H1 (cell line): ENCODE measurements around the gene SPINDOC. TPM values are rescaled to one million over a fixed set of nuclear protein-coding genes. Genes with fewer than 3 reads are reported as not detected.
A peak's percentile ranks its signal among the peaks of the same experiment; 100 is the strongest.

Experiments used
- CTCF ChIA-PET: fragments of 300-600 bp; sonication (Branson Sonifier 250); formaldehyde crosslinking; loops from one replicate; lab custom pipeline; 2021; ENCODE audit not compliant: partially characterized antibody; lab: Charles Lee
- POLR2A ChIA-PET: fragments of 300-600 bp; sonication (Branson Sonifier 250); formaldehyde crosslinking; loops from one replicate; lab custom pipeline; 2021; ENCODE audit warnings: inconsistent platforms; ENCODE audit not compliant: partially characterized antibody; lab: Charles Lee
- DNase-seq, 2 experiments: peaks; one replicate each; pipeline versions ENCODE4 v3.0.0 to v3.0.0-alpha.2; 2010 to 2022; ENCODE audit warnings: low spot score in 2 of 2, low read depth in 1 of 2, mixed read lengths in 1 of 2
- FAIRE-seq: peaks from 2 replicates; lab custom pipeline; 2011; peaks lifted over from hg19 to GRCh38; lab: Jason Lieb, UNC
- H2AFZ ChIP-seq: 2 replicates; pipeline ENCODE4 v1.8.1; 2012; ENCODE audit warnings: low read length, inconsistent platforms
- H2AK5ac ChIP-seq: 2 replicates; pipeline ENCODE4 v1.6.1; 2013; ENCODE audit warnings: low read depth, low read length
- H2BK120ac ChIP-seq: replicated peaks from 2 replicates; pipeline ENCODE3; 2013; ENCODE audit warnings: low read depth, low read length, inconsistent platforms
- H2BK12ac ChIP-seq: 2 replicates; pipeline ENCODE4 v1.6.1; 2013; ENCODE audit warnings: low read depth, low read length
- H2BK15ac ChIP-seq: 2 replicates; pipeline ENCODE4 v1.6.1; 2013; ENCODE audit warnings: low read length
- H2BK20ac ChIP-seq: 2 replicates; pipeline ENCODE4 v1.6.1; 2013; ENCODE audit warnings: low read length
- H2BK5ac ChIP-seq: 2 replicates; pipeline ENCODE4 v1.6.1; 2013; ENCODE audit warnings: low read depth, low read length
- H3K14ac ChIP-seq: 2 replicates; pipeline ENCODE4 v1.6.1; 2013; ENCODE audit warnings: inconsistent platforms; ENCODE audit not compliant: insufficient read length
- H3K18ac ChIP-seq: 2 replicates; pipeline ENCODE4 v1.6.1; 2013; ENCODE audit warnings: low read length; ENCODE audit errors: extremely low read depth
- H3K23ac ChIP-seq: 2 replicates; pipeline ENCODE4 v1.6.1; 2013; ENCODE audit warnings: inconsistent platforms; ENCODE audit not compliant: insufficient read length
- H3K23me2 ChIP-seq: 2 replicates; pipeline ENCODE4 v1.6.1; 2013; ENCODE audit warnings: low read depth, low read length
- H3K27ac ChIP-seq: 2 replicates; pipeline ENCODE4 v1.6.1; 2011; ENCODE audit warnings: low read depth, low read length, inconsistent platforms
- H3K27me3 ChIP-seq, 4 experiments: replicated peaks in 1 of 4; 1 replicate in 1 of 4; 2 replicates in 3 of 4; pipeline versions ENCODE4 v1.6.1 to v1.8.1; 2011 to 2013; ENCODE audit warnings: low read length in 3 of 4, mild to moderate bottlenecking in 3 of 4, inconsistent platforms in 2 of 4, mixed read lengths in 2 of 4, moderate library complexity in 1 of 4; ENCODE audit not compliant: control insufficient read depth in 3 of 4, insufficient read depth in 3 of 4; ENCODE audit errors: extremely low read depth in 1 of 4
- H3K36me3 ChIP-seq, 4 experiments: 2 replicates each; pipeline versions ENCODE4 v1.6.1 to v1.8.1; 2011 to 2013; ENCODE audit warnings: mild to moderate bottlenecking in 4 of 4, low read length in 3 of 4, moderate library complexity in 2 of 4, control low read depth in 1 of 4, inconsistent platforms in 1 of 4; ENCODE audit not compliant: insufficient read depth in 4 of 4, control insufficient read depth in 2 of 4
- H3K4ac ChIP-seq: replicated peaks from 2 replicates; pipeline ENCODE3; 2013; ENCODE audit warnings: low read length, low read depth, mixed read lengths, inconsistent platforms; ENCODE audit not compliant: insufficient read length
- H3K4me1 ChIP-seq, 4 experiments: replicated peaks in 1 of 4; 1 replicate in 1 of 4; 2 replicates in 3 of 4; pipeline versions ENCODE4 v1.6.1 to v1.8.1; 2011 to 2013; ENCODE audit warnings: low read length in 3 of 4, inconsistent platforms in 2 of 4, mixed read lengths in 1 of 4; ENCODE audit not compliant: insufficient read depth in 4 of 4, control insufficient read depth in 3 of 4
- H3K4me2 ChIP-seq, 2 experiments: 2 replicates each; pipeline versions ENCODE4 v1.6.1 to v1.8.1; 2011 to 2013; ENCODE audit warnings: low read depth in 2 of 2, low read length in 2 of 2, control low read depth in 1 of 2, inconsistent platforms in 1 of 2, mild to moderate bottlenecking in 1 of 2; ENCODE audit not compliant: insufficient read depth in 1 of 2
- H3K4me3 ChIP-seq, 4 experiments: fragments of 200-600, 300-600 bp in 1 of 4; sonication (generic), shearing (Covaris generic), sonication (Bioruptor Twin) in 1 of 4; 2 replicates each; pipeline versions ENCODE4 v1.5.1 to v1.8.1; 2011 to 2016; ENCODE audit warnings: low read length in 4 of 4, low read depth in 3 of 4, control low read depth in 2 of 4, inconsistent platforms in 2 of 4, mild to moderate bottlenecking in 2 of 4, mixed read lengths in 1 of 4, moderate library complexity in 1 of 4; ENCODE audit not compliant: insufficient read depth in 2 of 4; ENCODE audit errors: extremely low read depth in 1 of 4
- H3K56ac ChIP-seq: replicated peaks from 2 replicates; pipeline ENCODE3; 2013; ENCODE audit warnings: low read depth, mild to moderate bottlenecking, mixed read lengths, low read length, inconsistent platforms; ENCODE audit not compliant: insufficient read length
- H3K79me1 ChIP-seq: 2 replicates; pipeline ENCODE4 v1.6.1; 2013; ENCODE audit warnings: low read depth, low read length, control low read depth
- H3K79me2 ChIP-seq, 2 experiments: 2 replicates each; pipeline versions ENCODE4 v1.6.1 to v1.8.1; 2012 to 2013; ENCODE audit warnings: low read length in 2 of 2, mild to moderate bottlenecking in 2 of 2, inconsistent platforms in 1 of 2; ENCODE audit not compliant: insufficient read depth in 2 of 2, control insufficient read depth in 1 of 2
- H3K9ac ChIP-seq, 4 experiments: replicated peaks in 1 of 4; 1 replicate in 1 of 4; 2 replicates in 3 of 4; pipeline versions ENCODE4 v1.6.1 to v1.8.1; 2011 to 2013; ENCODE audit warnings: low read depth in 3 of 4, low read length in 3 of 4, control low read depth in 2 of 4, mild to moderate bottlenecking in 2 of 4, moderate library complexity in 2 of 4, inconsistent platforms in 1 of 4; ENCODE audit errors: extremely low read depth in 1 of 4
- H3K9me3 ChIP-seq, 2 experiments: 2 replicates each; pipeline versions ENCODE4 v1.6.1 to v1.8.1; 2012 to 2013; ENCODE audit warnings: mild to moderate bottlenecking in 2 of 2, moderate library complexity in 2 of 2, control low read depth in 1 of 2, inconsistent platforms in 1 of 2, low read depth in 1 of 2, low read length in 1 of 2, mixed read lengths in 1 of 2; ENCODE audit not compliant: insufficient read depth in 2 of 2
- H4K20me1 ChIP-seq, 2 experiments: replicated peaks in 1 of 2; 2 replicates each; pipeline versions ENCODE3 to v1.8.1; 2011 to 2013; ENCODE audit warnings: inconsistent platforms in 2 of 2, low read length in 2 of 2, mild to moderate bottlenecking in 1 of 2; ENCODE audit not compliant: insufficient read depth in 2 of 2, control insufficient read depth in 1 of 2
- H4K5ac ChIP-seq: 2 replicates; pipeline ENCODE4 v1.6.1; 2013; ENCODE audit warnings: low read length, low read depth, mixed read lengths, inconsistent platforms; ENCODE audit not compliant: insufficient read length
- H4K8ac ChIP-seq: 2 replicates; pipeline ENCODE4 v1.8.0; 2013; ENCODE audit warnings: mild to moderate bottlenecking, moderate library complexity, low read length, inconsistent platforms; ENCODE audit not compliant: insufficient read depth; ENCODE audit errors: extremely low read depth
- H4K91ac ChIP-seq: replicated peaks from 2 replicates; pipeline ENCODE3; 2013; ENCODE audit warnings: low read length, mixed read lengths, inconsistent platforms; ENCODE audit not compliant: insufficient read length
- BRCA1 ChIP-seq: IDR thresholded peaks from 2 replicates; pipeline ENCODE4 v1.6.1; 2012; ENCODE audit warnings: low read depth, low read length, improper control_type of control experiment
- CBX5 ChIP-seq: fragments of 300-800, 300-1000 bp; sonication (generic); IDR thresholded peaks from 2 replicates; pipeline ENCODE4 v1.7.1; 2016; ENCODE audit warnings: antibody characterized with exemption, low read length, low read depth
- CEBPB ChIP-seq: IDR thresholded peaks from 2 replicates; pipeline ENCODE4 v1.6.1; 2012; ENCODE audit warnings: low read depth, low read length
- MAFK ChIP-seq: IDR thresholded peaks from 2 replicates; pipeline ENCODE4 v1.6.1; 2012; ENCODE audit warnings: low read depth, mild to moderate bottlenecking, improper control_type of control experiment, low read length
- RBBP5 ChIP-seq: IDR thresholded peaks from 2 replicates; pipeline ENCODE4 v1.7.1; 2012; ENCODE audit warnings: low read depth, mild to moderate bottlenecking, inconsistent platforms, low read length, moderate library complexity, borderline replicate concordance
- RFX5 ChIP-seq: IDR thresholded peaks from 2 replicates; pipeline ENCODE4 v1.6.1; 2011; ENCODE audit warnings: low read depth, low read length, improper control_type of control experiment, borderline replicate concordance
- SAP30 ChIP-seq: fragments of 300-600 bp; sonication (generic); IDR thresholded peaks from 2 replicates; pipeline ENCODE4 v1.7.1; 2012; ENCODE audit warnings: low read length, moderate library complexity, mild to moderate bottlenecking, inconsistent platforms; ENCODE audit not compliant: insufficient read depth, insufficient replicate concordance
- SIN3A ChIP-seq, 2 experiments: IDR thresholded peaks in 1 of 2; conservative IDR thresholded peaks in 1 of 2; 2 replicates each; pipeline ENCODE4 v1.6.1; 2011 to 2012; ENCODE audit warnings: low read length in 2 of 2, improper control_type of control experiment in 1 of 2, low read depth in 1 of 2, mild to moderate bottlenecking in 1 of 2
- WGBS, 2 experiments: shearing (Covaris generic) in 1 of 2; methylation state at CpG; one replicate each; pipeline versions ENCODE4 v1.1.6 to v1.1.7; 2013 to 2015; ENCODE audit warnings: low lambda C conversion rate in 2 of 2, mixed read lengths in 2 of 2, inconsistent platforms in 1 of 2, low coverage in 1 of 2, missing lambda C conversion rate in 1 of 2; ENCODE audit not compliant: insufficient replicate concordance in 2 of 2, insufficient coverage in 1 of 2, insufficient read length in 1 of 2; ENCODE audit errors: extremely low coverage in 1 of 2, missing lambda C conversion rate in 1 of 2; 5-methylcytosine and 5-hydroxymethylcytosine counted together
- polyA plus RNA-seq, 7 experiments: library from polyadenylated mRNA; depleted of rRNA in 3 of 7; stranded (reverse) in 5 of 7; unstranded in 2 of 7; fragments of >200 nt in 5 of 7; fragments of 200-250 nt in 2 of 7; gene quantifications; 1 replicate in 5 of 7; 2 replicates in 1 of 7; 4 replicates in 1 of 7; pipeline versions ENCODE4 v1.2.1 to v1.2.3, GENCODE V29; 2011 to 2013; ENCODE audit warnings: missing spikeins in 2 of 7, mixed read lengths in 2 of 7
- total RNA-seq: library from RNA; stranded (reverse); fragmentation: NEBNext Ultra II Directional; extraction: Animal tissue kit (Norgen Biotek cat#: 25700); gene quantifications from 2 replicates; pipeline ENCODE4 v1.2.1, GENCODE V29; 2021
- TF ChIP-seq, protein P1 (sequence below): IDR thresholded peaks from 2 replicates; pipeline ENCODE4 v1.6.1; 2012; ENCODE audit warnings: inconsistent platforms

SPINDOC gene
- total and polyA plus RNA-seq, 2 of the 8 experiments (the other 6 are each of a cell fraction or from before 2014, with no cell fraction given), result 78.7 to 99.7 TPM

DNA sequence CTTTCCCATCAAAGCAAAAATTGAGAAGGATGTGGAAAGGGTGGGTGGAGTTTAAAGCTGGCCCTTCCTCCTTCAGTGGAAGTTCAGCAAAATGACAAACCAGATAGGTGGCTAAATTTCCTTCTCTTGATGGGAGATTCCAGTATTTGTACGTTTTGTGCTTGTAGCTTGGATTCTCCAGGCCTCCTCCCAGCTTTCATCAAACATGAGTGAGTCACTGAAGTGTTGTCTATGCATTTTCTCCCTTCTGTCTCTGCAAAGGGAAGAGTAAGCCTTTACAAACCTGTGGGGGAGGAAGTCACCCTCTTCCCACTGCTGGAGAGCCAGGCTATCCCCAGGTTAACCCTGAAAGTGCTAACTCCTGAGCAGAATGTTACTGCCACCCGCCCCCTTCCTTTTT is 32.0 kb downstream of the SPINDOC start:
- no peak overlapping the region for H2BK120ac ChIP-seq
- peaks cover 29% of the 10 kb centered on the region for H3K79me1 ChIP-seq
- H3K27me3 ChIP-seq, result no peaks in the 10 kb centered on the region
- no peak overlapping the region for H3K56ac ChIP-seq
- H4K8ac ChIP-seq, result no peak overlapping the region
- 59% methylated on average over 2 of the region's 2 CpGs; no CpG with 5 or more reads in 1 of the 2 experiments for WGBS, 2 experiments
- no peak overlapping the region for H3K18ac ChIP-seq
- no peak overlapping the region for H3K4me3 ChIP-seq
- peaks cover 0 to 2% (median 1%) of the 10 kb centered on the region in 4 experiments; a peak in 2 of 8 replicates for H3K36me3 ChIP-seq
- H3K9me3 ChIP-seq, result no peaks in the 10 kb centered on the region
- H3K9ac ChIP-seq, result peak overlapping the region in 1 of 4 experiments; percentile 9; a peak in 2 of 7 replicates
- H3K27ac ChIP-seq, result no peak overlapping the region
- no peak overlapping the region for H2AFZ ChIP-seq
- H4K5ac ChIP-seq, result no peak overlapping the region
- no peak overlapping the region for H2BK15ac ChIP-seq
- H3K79me2 ChIP-seq, result peaks cover 25 to 92% of the 10 kb centered on the region in 2 experiments
- DNase-seq (no peak), FAIRE-seq (no peak)
- no peak overlapping the region for H2AK5ac ChIP-seq
- H3K4me1 ChIP-seq, result peaks cover 28 to 43% (median 35%) of the 10 kb centered on the region in 4 experiments
- no peak overlapping the region for H3K23ac ChIP-seq
- CTCF ChIA-PET, result interaction anchor here (0.8 to 4.9 kb wide), 15 partner anchors 9 to 110 kb away, joined by 3 to 19 read pairs (median 4); no protein-coding TSS in a partner anchor
- no peak overlapping the region for H4K91ac ChIP-seq
- peaks cover 22 to 26% of the 10 kb centered on the region in 2 experiments for H4K20me1 ChIP-seq
- POLR2A ChIA-PET, result interaction anchor here (0.7 to 6.2 kb wide), 10 partner anchors 12 to 76 kb away, joined by 3 to 30 read pairs (median 3); partner anchors contain the start of genes RCOR2 and ZFTA
- H2BK5ac ChIP-seq, result no peak overlapping the region
- H3K23me2 ChIP-seq, result peaks cover 5% of the 10 kb centered on the region
- H3K4ac ChIP-seq, result no peak overlapping the region
- no peak overlapping the region for H3K14ac ChIP-seq
- H2BK20ac ChIP-seq, result no peak overlapping the region
- peak overlapping the region in 1 of 2 experiments; percentile 10; a peak in 1 of 4 replicates for H3K4me2 ChIP-seq
- H2BK12ac ChIP-seq, result no peak overlapping the region
- TF ChIP-seq BRCA1, result no peak
- TF ChIP-seq, protein P1, sequence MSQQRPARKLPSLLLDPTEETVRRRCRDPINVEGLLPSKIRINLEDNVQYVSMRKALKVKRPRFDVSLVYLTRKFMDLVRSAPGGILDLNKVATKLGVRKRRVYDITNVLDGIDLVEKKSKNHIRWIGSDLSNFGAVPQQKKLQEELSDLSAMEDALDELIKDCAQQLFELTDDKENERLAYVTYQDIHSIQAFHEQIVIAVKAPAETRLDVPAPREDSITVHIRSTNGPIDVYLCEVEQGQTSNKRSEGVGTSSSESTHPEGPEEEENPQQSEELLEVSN, result no peak
- no peak for TF ChIP-seq RBBP5
- TF ChIP-seq CEBPB, result no peak
- no peak for TF ChIP-seq SIN3A (conservative IDR thresholded peaks at IDR 0.05 in 1 of 2, IDR thresholded peaks at IDR 0.05 in 1 of 2; ENCODE audit: low read depth in 1 of 2, low read length in 2 of 2)
- no peak for TF ChIP-seq MAFK
- TF ChIP-seq SAP30, result no peak
- no peak for TF ChIP-seq RFX5
- no peak for TF ChIP-seq CBX5
